ENCODE results near the gene TCEAL7.

GRCh38 chrX:103344606-103345005, 14.6 kb downstream of the TCEAL7 start:
- TF ChIP-seq POLR2AphosphoS5 (IDR thresholded peaks at IDR 0.05; ENCODE audit: low read depth, low read length) (no peak), TAF1 (IDR thresholded peaks at IDR 0.05; ENCODE audit: borderline replicate concordance, insufficient read depth, low read length) (no peak), REST (IDR thresholded peaks at IDR 0.05; ENCODE audit: insufficient read depth in 1 of 2, low read depth in 2 of 2, low read length in 2 of 2) (no peak)

Data from PFSK-1 (cell line).